ENCODE measurements around the gene KDM4F.
"Not testable (repeated sequence)": the region's sequence is repeated elsewhere in the genome, so short reads cannot be mapped to it uniquely, and the experiment has no call there.

Gene KDM4F

DNA sequence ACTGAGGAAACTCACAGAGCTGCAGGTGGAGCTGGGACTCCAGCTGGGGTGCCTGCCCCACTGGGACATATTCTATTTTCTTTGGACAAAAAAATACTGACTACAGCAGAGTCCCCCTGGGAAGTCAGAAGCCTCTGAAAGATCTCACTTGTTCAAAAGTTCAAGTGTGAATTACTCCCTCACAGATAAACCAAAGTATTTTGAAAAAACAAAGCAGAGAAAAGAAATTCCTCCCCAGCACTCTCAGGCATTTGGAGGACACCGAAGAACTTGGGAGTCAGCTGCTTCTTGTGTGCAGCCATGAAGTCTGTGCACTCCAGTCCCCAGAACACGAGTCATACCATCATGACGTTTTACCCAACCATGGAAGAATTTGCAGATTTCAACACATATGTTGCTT, at the start of gene KDM4F:
TSS of gene KDM4F (plus strand) at position 301 of the 400 bp plus-strand sequence.
- not testable (repeated sequence) for DNase-seq (ENCODE audit: low spot score)

DNA sequence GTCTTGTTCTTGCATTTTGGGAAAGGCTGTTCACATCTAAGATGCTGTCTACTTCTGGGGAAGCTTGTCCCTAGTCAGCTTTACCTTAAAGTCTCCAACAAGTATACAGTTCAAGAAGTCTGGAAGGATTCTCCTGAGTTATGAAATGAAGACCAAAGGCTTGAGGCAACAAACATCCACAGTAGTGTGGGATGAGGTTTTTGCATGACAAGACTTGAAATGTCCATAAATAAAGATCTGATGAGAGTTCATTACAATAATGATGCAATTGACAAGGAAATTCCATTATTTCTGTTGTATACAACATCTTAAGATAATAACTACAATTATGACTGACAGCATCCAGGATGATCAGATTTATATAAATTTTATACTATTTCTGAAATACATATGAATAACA, 45.5 kb upstream of the KDM4F start:
- DNase-seq (ENCODE audit: low spot score) = no peak

DNA sequence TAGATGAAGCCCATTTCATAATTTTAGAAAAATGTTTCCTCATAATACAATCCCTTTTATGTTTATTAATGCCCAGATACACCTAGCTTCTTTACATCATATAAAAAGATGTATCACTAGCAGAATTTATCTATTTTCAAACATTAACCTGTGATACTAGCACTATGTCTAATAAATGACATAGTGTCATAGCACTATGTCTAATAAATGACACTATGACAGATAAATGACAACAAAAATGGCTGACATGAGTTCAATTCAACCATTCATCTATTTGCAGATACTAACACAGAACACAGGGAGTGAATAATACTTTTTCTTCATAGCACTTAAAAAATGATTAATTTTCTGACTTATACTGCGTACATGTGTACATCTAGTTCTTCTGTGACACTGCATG, 43.6 kb upstream of the KDM4F start:
- DNase-seq (ENCODE audit: low spot score) = no peak

DNA sequence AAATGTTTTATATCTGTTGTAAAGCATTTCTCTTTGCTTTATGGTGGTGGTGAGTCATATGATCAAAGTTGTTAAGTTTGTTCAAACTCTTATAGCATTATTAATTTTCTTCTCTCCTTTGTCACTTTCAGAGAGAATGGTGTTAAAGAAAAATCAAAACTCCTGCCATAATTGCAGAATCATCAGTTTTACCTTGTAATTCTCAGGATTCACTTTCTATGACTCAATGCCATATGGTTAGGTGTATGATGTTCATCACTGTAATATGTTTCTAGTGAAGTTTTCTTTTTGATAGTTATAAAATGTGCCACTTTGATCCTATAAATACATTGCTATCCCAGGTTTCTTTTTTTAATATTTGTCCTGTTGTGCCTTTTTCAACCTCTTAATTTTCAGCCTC, 37.8 kb upstream of the KDM4F start:
- no peak for DNase-seq (ENCODE audit: low spot score)

GRCh38 chr11:95014184-95014821, 34.9 kb upstream of the KDM4F start:
- no peak for DNase-seq (ENCODE audit: low spot score)

- no peak for DNase-seq (ENCODE audit: low spot score)
Measured at GRCh38 chr11:95016139-95016538, 33.1 kb upstream of the KDM4F start.

- DNase-seq (ENCODE audit: low spot score) = not testable (repeated sequence)
Measured at GRCh38 chr11:95021468-95021867, 27.8 kb upstream of the KDM4F start.

DNA sequence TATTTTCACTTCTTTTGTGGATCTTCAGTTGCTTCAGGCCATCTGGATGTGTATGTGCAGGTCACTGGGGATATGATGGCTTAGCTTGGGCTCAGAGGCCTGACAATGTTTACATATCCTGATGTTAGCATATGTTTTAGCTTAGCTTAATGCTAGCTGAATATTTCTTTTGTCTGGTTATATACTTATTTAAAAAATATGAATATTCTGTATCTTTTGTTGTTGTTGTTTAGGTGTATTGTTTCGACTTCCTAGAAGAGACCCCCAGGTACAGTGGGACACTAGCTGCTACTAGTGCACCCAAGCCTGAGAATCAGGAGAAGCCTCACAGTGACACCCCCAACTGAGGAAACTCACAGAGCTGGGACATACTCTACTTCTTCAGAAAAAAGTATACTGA, 24.3 kb upstream of the KDM4F start, which contains the start of gene KDM4E:
TSS of gene KDM4E (plus strand) at position 301 of the 400 bp plus-strand sequence. CDS start 300 bp downstream, outside the sequence.
- no peak for DNase-seq (ENCODE audit: low spot score)

GRCh38 chr11:95025594-95025993, 23.6 kb upstream of the KDM4F start:
- DNase-seq (ENCODE audit: low spot score) = not testable (repeated sequence)

DNA sequence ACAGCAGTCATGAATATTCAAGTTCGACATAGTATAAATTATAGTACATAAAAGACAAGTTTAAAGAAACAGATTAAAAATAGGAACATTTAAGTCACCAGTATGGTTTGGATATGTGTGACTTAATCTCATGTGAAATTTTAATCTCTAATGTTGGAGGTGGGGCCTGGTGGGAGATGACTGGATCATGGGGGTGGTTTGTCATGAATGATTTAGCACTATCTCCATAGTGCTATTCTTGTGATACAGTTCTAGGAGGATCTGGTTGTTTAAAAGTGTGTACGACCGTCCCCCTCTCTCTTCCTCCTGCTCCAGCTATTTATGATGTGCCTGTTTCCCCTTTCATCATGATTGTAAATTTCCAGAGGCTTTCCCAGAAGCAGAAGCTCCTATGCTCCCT, 20.9 kb upstream of the KDM4F start:
- no peak for DNase-seq (ENCODE audit: low spot score)

GRCh38 chr11:95033051-95033450, 16.2 kb upstream of the KDM4F start:
- no peak for DNase-seq (ENCODE audit: low spot score)

GRCh38 chr11:95035316-95035715, 13.9 kb upstream of the KDM4F start:
- DNase-seq (ENCODE audit: low spot score) = no peak

DNA sequence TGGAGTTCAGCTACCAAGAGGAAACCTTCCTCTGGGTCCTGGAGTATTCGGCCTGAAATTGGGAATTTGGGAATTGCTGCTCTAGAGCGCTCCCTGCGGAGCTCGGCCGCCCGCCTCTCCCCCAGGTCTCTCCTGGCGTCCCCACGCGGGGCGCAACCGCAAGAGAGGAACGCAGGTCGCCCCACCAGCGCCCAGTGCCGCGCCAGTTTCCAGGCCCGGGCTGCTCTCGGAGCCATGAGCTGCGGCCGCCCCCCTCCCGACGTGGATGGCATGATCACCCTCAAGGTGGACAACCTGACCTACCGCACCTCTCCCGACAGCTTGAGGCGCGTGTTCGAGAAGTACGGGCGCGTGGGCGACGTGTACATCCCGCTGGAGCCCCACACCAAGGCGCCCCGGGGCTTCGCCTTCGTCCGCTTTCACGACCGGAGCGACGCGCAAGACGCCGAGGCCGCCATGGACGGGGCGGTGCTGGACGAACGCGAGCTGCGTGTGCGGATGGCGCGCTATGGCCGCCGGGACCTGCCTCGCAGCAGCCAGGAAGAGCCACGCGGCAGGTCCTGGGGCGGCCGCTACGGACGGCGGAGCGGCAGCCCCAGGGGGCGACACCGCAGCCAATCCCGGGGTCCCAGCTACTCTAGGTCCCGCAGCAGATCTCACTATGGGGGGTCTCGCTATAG, 11.7 kb upstream of the KDM4F start:
- DNase-seq (ENCODE audit: low spot score) = not testable (repeated sequence)

DNA sequence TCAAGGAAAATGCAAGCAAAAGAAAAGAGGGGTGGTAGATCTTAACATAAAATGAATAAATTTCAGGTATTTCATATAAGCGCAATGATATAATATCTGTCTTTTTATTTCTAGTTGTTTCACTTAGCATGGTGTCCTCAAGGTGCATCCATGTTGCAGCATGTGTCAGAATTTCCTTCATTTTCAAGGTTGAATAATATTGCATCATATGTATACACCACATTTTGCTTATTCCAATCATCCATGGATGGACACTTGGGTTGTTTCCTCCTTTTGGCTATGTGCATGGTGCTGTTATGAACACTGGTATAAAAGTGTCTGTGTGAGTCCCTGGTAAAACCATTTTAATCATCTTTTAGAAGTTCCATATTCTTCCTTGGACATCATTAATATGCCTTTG, 7.0 kb upstream of the KDM4F start:
- no peak for DNase-seq (ENCODE audit: low spot score)

GRCh38 chr11:95042906-95043305, 6.3 kb upstream of the KDM4F start:
- DNase-seq (ENCODE audit: low spot score) = no peak

DNA sequence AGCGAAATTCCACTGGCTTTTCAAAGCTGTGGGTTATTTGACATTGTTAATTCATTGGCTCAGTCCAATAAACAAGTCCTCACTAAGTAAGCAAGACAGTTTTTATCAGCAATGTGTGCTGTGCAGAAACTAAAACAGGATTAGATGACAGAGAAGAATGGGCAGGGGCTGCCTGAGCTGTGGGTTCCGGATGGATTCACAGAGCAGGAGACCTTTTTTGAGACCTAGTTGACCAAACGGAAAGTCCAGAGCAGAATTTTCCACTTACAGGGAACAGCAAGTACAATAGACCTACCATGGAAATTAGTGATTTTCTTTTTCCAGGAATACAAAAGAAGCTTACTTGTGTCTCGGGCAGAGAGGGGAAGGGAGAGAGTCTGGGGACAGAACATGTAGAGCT, 5.2 kb upstream of the KDM4F start:
- DNase-seq (ENCODE audit: low spot score) = no peak

GRCh38 chr11:95045812-95046211, 3.4 kb upstream of the KDM4F start:
- no peak for DNase-seq (ENCODE audit: low spot score)

- no peak for DNase-seq (ENCODE audit: low spot score)
Measured at GRCh38 chr11:95050595-95051202, 1.5 kb downstream of the KDM4F start.

GRCh38 chr11:95054356-95054755, 5.1 kb downstream of the KDM4F start:
- no peak for DNase-seq (ENCODE audit: low spot score)

DNA sequence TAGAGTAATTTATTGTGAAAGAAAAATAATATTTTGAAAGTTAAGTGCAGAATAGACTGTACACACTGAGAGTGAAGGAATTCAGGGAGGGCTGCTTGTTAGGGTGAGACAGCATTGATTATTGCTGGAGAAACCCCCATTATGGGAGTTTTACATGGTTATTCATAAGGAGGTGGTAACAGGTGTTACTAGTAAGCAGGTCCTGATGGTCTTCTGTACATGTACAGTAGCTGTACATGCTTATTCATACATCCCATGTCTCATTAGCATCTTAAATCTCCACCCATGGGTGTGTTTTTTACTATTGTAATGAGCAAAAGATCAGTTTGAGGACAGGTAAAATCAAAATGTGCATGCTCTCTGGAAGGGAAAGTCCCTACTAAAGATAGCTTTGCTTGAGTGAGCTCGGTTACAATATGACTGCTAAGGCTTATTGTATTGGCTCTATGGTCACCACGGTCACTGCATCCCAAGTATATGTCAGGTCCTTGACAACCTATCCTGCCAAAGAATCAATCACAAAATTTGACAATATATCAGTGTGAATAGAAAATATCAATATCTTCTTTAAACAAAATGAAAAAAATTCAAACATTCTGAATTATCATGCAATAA, 6.2 kb downstream of the KDM4F start:
- DNase-seq (ENCODE audit: low spot score) = no peak

DNA sequence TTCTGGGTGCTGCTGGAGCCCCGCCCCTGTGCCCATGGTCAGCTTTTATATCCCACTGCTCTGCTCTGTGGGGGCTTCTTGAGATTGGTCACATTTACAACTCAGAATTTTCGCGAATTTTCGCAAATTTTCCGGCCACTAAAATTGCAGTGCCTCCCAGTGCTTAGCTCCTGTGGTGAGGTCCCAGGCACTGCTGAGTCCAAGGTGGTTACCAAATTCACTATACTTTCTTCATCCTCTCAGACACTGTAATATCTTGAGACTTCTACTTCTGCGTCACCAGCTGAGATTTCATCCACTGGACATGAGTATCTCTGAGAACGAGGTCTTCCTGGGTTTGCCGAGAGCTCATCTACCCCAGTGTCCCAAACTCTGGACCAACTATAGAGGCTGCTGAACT, 8.7 kb downstream of the KDM4F start:
- no peak for DNase-seq (ENCODE audit: low spot score)

DNA sequence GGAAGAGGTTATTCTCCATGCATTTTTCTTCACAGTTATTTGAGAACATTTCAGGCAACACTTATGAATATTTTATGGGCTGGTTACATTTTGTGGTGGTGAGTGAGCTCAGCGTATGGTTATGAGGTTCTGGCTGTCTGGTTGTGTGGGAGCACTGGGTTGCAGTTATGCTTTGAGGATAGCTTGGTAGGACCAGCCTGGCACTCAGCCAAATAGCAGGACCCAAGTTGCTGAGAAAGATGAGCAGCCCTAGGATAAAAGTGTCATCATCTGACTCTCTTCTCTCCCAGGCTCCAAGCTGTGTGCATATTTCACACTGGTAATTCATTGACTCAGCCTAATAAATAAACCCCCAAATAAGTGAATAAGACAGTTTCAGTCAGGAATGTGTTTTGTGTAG, 9.4 kb downstream of the KDM4F start:
- DNase-seq (ENCODE audit: low spot score) = no peak

DNA sequence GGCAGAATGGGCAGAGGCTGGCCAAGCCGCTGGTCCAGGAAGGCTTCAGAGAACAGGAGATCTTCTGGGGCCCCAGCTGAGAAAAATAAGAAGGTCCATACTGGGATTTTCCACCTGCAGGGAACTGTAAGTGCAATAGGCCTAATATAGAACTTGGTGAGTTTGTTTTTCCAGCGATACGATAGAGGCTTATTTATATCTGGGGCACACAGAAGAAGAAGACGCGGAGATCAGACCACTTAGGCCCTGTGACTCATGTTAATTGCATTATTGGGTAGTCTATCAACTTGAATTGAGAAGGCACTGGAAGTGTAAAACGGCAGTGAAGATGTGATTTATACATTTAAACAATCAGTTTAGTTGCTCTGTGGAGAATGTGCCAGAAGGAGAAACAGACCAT, 9.8 kb downstream of the KDM4F start:
- no peak for DNase-seq (ENCODE audit: low spot score)

Data from iPS-NIHi11 (cell line).